ENCODE results near the gene POGZ. TPM values are rescaled to one million over a fixed set of nuclear protein-coding genes. Genes with fewer than 3 reads are reported as not detected.
"Not testable (repeated sequence)": the region's sequence is repeated elsewhere in the genome, so short reads cannot be mapped to it uniquely, and the experiment has no call there.

The POGZ gene
- total RNA-seq, 1 donor from 2014 or later, result 105 TPM

DNA sequence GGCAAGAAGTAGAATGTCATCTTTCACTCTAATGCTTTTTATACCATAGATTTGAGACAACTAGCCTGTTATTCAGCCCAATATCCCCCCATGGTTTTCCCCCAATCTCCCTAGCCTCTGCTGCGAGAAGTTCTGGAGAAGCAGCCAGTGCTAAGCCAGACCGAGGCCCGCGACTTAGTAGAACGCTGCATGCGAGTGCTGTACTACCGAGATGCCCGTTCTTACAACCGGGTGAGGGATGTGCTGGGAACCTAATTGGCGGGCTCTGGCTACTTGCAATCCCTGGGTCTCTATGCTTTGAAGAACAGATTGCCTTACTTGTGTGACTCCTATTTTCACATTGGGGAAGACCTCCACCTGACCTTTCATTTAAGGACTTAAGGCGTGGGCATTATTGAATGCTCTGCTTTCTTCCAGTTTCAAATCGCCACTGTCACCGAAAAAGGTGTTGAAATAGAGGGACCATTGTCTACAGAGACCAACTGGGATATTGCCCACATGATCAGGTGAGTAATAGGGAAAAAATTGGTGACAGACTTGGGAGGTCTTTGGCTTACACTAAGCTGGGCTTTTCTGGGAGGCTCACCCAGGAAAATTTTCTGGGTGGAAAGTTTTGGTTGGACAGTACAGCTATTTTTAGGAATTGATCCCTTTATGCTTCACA lies 58.0 kb downstream of the POGZ start:
- TF ChIP-seq CTCF (IDR thresholded peaks at IDR 0.05), result no peak
- H3K27me3 Mint-ChIP-seq (ENCODE audit: unreplicated experiment), result no peaks in the 10 kb centered on the region
- H3K9me3 Mint-ChIP-seq (ENCODE audit: unreplicated experiment), result no peaks in the 10 kb centered on the region
- peaks cover 43% of the 10 kb centered on the region for H3K36me3 Mint-ChIP-seq (ENCODE audit: unreplicated experiment)
- peak overlapping the region; percentile 89 for H3K4me3 Mint-ChIP-seq (ENCODE audit: unreplicated experiment)
- no peak for DNase-seq (ENCODE audit: extremely low spot score, unreplicated experiment)
- H3K27ac Mint-ChIP-seq (ENCODE audit: unreplicated experiment), result peak overlapping the region; percentile 99
- H3K4me1 Mint-ChIP-seq (ENCODE audit: unreplicated experiment), result peaks cover 18% of the 10 kb centered on the region

- peaks cover 35% of the 10 kb centered on the region for H3K36me3 Mint-ChIP-seq (ENCODE audit: unreplicated experiment)
- peaks cover 2% of the 10 kb centered on the region for H3K9me3 Mint-ChIP-seq (ENCODE audit: unreplicated experiment)
- peak; percentile 38 for TF ChIP-seq CTCF (IDR thresholded peaks at IDR 0.05)
- peak within 1 kb of the TSS; percentile 89 for H3K4me3 Mint-ChIP-seq (ENCODE audit: unreplicated experiment)
- DNase-seq (ENCODE audit: extremely low spot score, unreplicated experiment), result peak; percentile 89
- H3K27ac Mint-ChIP-seq (ENCODE audit: unreplicated experiment), result peak within 1 kb of the TSS; percentile 99
- no peaks in the 10 kb centered on the region for H3K27me3 Mint-ChIP-seq (ENCODE audit: unreplicated experiment)
- H3K4me1 Mint-ChIP-seq (ENCODE audit: unreplicated experiment), result peaks cover 18% of the 10 kb centered on the region
Observed at GRCh38 chr1:151399324-151400171, 59.7 kb downstream of the POGZ start, which contains the start of gene PSMB4. PSMB4 (plus strand) TSS chr1:151399573; CDS start chr1:151399588, 15 bp downstream.

- Mint-ChIP-seq H3K36me3 (ENCODE audit: unreplicated experiment) (peaks cover 10% of the 10 kb centered on the region), H3K4me1 (ENCODE audit: unreplicated experiment) (peaks cover 11% of the 10 kb centered on the region)
- not testable (repeated sequence) for H3K4me3 Mint-ChIP-seq (ENCODE audit: unreplicated experiment); H3K27me3 Mint-ChIP-seq (ENCODE audit: unreplicated experiment); H3K9me3 Mint-ChIP-seq (ENCODE audit: unreplicated experiment); DNase-seq (ENCODE audit: extremely low spot score, unreplicated experiment); H3K27ac Mint-ChIP-seq (ENCODE audit: unreplicated experiment)
Observed at GRCh38 chr1:151396265-151396664, 63.0 kb downstream of the POGZ start.

GRCh38 chr1:151393583-151393982 lies 65.7 kb downstream of the POGZ start:
- no peak overlapping the region for H3K4me3 Mint-ChIP-seq (ENCODE audit: unreplicated experiment)
- DNase-seq (ENCODE audit: extremely low spot score, unreplicated experiment), result no peak
- H3K27me3 Mint-ChIP-seq (ENCODE audit: unreplicated experiment), result peaks cover 9% of the 10 kb centered on the region
- H3K4me1 Mint-ChIP-seq (ENCODE audit: unreplicated experiment), result no peaks in the 10 kb centered on the region
- H3K36me3 Mint-ChIP-seq (ENCODE audit: unreplicated experiment), result no peaks in the 10 kb centered on the region
- TF ChIP-seq CTCF (IDR thresholded peaks at IDR 0.05), result no peak
- no peak overlapping the region for H3K27ac Mint-ChIP-seq (ENCODE audit: unreplicated experiment)
- H3K9me3 Mint-ChIP-seq (ENCODE audit: unreplicated experiment), result peaks cover 6% of the 10 kb centered on the region

GRCh38 chr1:151391079-151391563 lies 68.2 kb downstream of the POGZ start:
- peaks cover 12% of the 10 kb centered on the region for H3K27me3 Mint-ChIP-seq (ENCODE audit: unreplicated experiment)
- no peaks in the 10 kb centered on the region for H3K4me1 Mint-ChIP-seq (ENCODE audit: unreplicated experiment)
- peaks cover 6% of the 10 kb centered on the region for H3K9me3 Mint-ChIP-seq (ENCODE audit: unreplicated experiment)
- no peaks in the 10 kb centered on the region for H3K36me3 Mint-ChIP-seq (ENCODE audit: unreplicated experiment)
- no peak overlapping the region for H3K27ac Mint-ChIP-seq (ENCODE audit: unreplicated experiment)
- no peak for TF ChIP-seq CTCF (IDR thresholded peaks at IDR 0.05)
- no peak for DNase-seq (ENCODE audit: extremely low spot score, unreplicated experiment)
- no peak overlapping the region for H3K4me3 Mint-ChIP-seq (ENCODE audit: unreplicated experiment)

GRCh38 chr1:151390221-151391078 lies 68.8 kb downstream of the POGZ start:
- not testable (repeated sequence) for H3K27ac Mint-ChIP-seq (ENCODE audit: unreplicated experiment); H3K4me1 Mint-ChIP-seq (ENCODE audit: unreplicated experiment); DNase-seq (ENCODE audit: extremely low spot score, unreplicated experiment); H3K36me3 Mint-ChIP-seq (ENCODE audit: unreplicated experiment); H3K4me3 Mint-ChIP-seq (ENCODE audit: unreplicated experiment); H3K9me3 Mint-ChIP-seq (ENCODE audit: unreplicated experiment)
- peaks cover 12% of the 10 kb centered on the region for H3K27me3 Mint-ChIP-seq (ENCODE audit: unreplicated experiment)

All from osteocyte (in vitro differentiated cells).